ENCODE data around the gene C12orf75. TPM values are rescaled to one million over a fixed set of nuclear protein-coding genes. Genes with fewer than 3 reads are reported as not detected.

The C12orf75 gene
- total RNA-seq, 1 donor: 130 TPM

DNA sequence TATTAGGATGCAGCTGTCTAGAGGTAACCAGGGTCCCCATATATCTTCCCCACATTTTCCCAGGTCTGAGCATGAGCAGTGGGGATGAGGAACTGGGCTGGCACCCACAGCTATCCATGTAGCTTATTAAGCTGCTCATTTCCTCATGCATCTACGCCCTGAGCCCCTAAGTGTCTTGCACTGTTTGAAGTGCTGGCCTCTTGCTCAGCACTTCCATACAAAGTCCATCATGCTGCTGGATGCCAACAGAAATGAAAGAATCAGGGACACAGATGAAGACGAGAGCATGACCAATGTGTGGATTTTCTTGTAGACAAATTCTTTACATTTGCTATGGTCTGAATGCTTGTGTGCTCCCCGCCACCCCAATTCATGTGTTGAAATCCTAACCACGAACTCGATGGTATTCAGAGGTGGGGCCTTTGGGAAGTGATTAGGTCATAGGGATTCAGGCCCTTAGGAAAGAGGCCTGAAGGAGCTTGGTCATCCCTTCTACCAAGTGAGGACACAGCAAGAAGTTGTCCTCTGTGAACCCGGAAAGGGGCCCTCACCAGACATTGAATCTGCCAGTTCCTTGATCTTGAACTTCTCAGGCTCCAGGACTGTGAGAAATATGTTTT, 54.5 kb downstream of the C12orf75 start:
- DNase-seq (ENCODE audit: low read depth): peak; percentile 19
- no peak overlapping the region for H3K4me3 ChIP-seq (ENCODE audit: low read depth, low read length)
- TF ChIP-seq CTCF (IDR thresholded peaks at IDR 0.05; ENCODE audit: insufficient read depth, low read length): no peak

DNA sequence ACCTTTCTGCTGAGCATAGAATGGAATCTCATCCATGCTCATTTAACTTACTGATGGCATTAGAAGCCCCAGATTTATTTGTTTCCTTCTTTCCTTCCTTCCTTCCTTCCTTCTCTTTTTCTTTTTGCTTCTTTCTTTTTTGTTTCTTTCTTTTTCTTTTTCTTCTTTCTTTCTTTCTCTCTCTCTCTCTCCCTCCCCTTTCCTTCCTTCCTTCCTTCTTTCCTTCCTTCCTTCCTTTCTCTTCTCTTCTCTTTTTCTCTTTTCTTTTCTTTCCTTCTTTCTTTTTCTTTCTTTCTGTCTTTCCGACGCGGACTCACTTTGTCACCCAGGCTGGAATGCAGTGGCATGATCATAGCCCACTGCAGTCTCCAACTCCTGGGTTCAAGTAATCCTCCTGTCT, 55.9 kb downstream of the C12orf75 start:
- H3K4me3 ChIP-seq (ENCODE audit: low read depth, low read length): no peak overlapping the region
- DNase-seq (ENCODE audit: low read depth): no peak
- TF ChIP-seq CTCF (IDR thresholded peaks at IDR 0.05; ENCODE audit: insufficient read depth, low read length): no peak

DNA sequence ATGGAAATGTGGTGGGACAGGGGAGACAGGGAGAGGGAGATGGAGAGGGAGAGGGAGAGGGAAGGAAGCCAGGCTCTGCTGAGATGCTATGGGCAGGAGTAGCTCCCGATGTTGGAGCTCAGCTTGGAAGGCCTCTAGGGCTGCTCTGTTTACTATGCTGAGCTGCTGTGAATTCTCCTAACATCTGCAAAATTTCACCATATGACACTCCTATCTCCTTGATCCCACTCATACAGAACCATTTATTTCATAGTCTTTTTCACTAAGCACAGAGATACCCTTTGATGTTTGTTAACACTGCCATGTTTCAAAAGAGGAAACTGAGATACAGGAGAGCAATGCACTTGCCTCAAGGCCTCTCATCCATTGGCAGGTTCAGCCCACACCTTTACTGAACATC, 60.7 kb downstream of the C12orf75 start:
- H3K4me3 ChIP-seq (ENCODE audit: low read depth, low read length): no peak overlapping the region
- no peak for DNase-seq (ENCODE audit: low read depth)
- TF ChIP-seq CTCF (IDR thresholded peaks at IDR 0.05; ENCODE audit: insufficient read depth, low read length): no peak

DNA sequence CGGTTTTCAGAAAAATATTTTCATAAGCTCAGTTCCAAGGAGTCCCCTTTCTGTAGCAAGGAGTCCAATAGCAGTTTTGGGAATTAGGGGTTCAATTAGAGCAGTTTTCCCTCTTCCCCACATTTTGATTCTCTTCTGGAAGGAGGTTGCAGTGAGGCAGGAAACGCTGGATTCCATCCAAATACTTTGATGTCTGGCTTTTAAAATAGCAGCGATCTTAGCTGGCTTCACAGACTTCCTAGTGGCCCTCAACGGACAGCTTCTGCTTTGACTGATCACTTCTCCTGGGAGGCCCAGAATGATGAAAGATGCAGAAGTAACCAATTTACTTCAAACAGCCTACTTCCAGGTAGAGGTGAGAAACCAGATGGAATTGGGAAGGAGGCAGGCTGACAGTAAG, 63.1 kb downstream of the C12orf75 start:
- TF ChIP-seq CTCF (IDR thresholded peaks at IDR 0.05; ENCODE audit: insufficient read depth, low read length): no peak
- no peak overlapping the region for H3K4me3 ChIP-seq (ENCODE audit: low read depth, low read length)
- DNase-seq (ENCODE audit: low read depth): peak; percentile 59

DNA sequence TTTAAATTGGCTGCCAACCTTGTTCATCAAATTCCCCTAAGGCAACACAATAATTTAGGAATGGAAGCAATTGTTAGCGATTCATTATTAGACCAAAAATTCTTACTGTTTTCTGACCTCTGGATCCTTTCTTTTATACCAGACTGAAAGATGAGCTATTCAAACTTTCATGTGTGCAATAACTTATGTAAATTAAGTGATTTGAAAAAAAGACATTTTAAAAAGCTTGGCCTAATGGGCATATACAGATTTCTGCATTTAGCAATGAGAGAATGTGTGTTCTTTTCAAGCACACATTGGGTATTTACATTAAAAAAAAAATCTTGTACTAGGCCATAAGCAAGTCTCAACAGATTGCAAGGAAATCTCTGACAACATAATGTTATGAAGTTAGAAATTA, 65.5 kb downstream of the C12orf75 start:
- H3K4me3 ChIP-seq (ENCODE audit: low read depth, low read length): no peak overlapping the region
- no peak for TF ChIP-seq CTCF (IDR thresholded peaks at IDR 0.05; ENCODE audit: insufficient read depth, low read length)
- no peak for DNase-seq (ENCODE audit: low read depth)

GRCh38 chr12:105396983-105397382, 66.5 kb downstream of the C12orf75 start:
- no peak for TF ChIP-seq CTCF (IDR thresholded peaks at IDR 0.05; ENCODE audit: insufficient read depth, low read length)
- no peak for DNase-seq (ENCODE audit: low read depth)
- H3K4me3 ChIP-seq (ENCODE audit: low read depth, low read length): no peak overlapping the region

DNA sequence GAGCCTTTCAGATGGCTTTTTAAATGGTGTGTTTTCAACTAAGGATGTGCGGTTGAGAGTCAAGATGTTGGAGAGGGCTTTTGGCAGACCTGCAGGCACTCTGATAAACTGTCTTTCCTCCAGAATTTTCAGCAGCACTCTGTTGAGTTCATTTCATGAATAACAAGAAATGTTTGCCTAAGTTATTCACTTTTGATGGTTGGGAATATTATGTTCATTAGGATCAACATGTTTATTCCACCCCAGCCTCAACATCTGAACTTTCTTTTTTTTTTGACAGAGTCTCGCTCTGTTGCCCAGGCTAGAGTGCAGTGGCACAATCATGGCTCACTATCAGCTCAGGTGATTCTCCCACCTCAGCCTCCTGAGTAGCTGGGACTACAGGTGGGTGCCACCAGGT, 68.4 kb downstream of the C12orf75 start:
- TF ChIP-seq CTCF (IDR thresholded peaks at IDR 0.05; ENCODE audit: insufficient read depth, low read length): no peak
- DNase-seq (ENCODE audit: low read depth): no peak
- H3K4me3 ChIP-seq (ENCODE audit: low read depth, low read length): no peak overlapping the region
